ENCODE measurements around the gene NELFB. TPM values are rescaled to one million over a fixed set of nuclear protein-coding genes. Genes with fewer than 3 reads are reported as not detected.

NELFB gene
- total and polyA plus RNA-seq, 9 of the 15 experiments (the other 6 are each of a cell fraction or from before 2014, with no cell fraction given), result 0.24 to 84.0 (median 29.7) TPM

- TF ChIP-seq ZNF609 (CRISPR knock-in tag; IDR thresholded peaks at IDR 0.05; ENCODE audit: borderline replicate concordance) (peak; percentile 63; the same call in 1 of the 2 replicates), NONO (IDR thresholded peaks at IDR 0.05; ENCODE audit: low read depth in 2 of 2, low read length in 1 of 2) (peak in 1 of 2 experiments; percentile 92; a peak in 2 of 4 replicates), RNF2 (IDR thresholded peaks at IDR 0.05) (peak; percentile 87), OTX1 (CRISPR knock-in tag; IDR thresholded peaks at IDR 0.05) (peak; percentile 82; the same call in 1 of the 2 replicates), POLR2H (tag; IDR thresholded peaks at IDR 0.05; ENCODE audit: low read depth) (peak; percentile 99), CHD1 (IDR thresholded peaks at IDR 0.05; ENCODE audit: low read length) (peak; percentile 89), ZNF561 (CRISPR knock-in tag; conservative IDR thresholded peaks at IDR 0.05) (no peak), GATAD2B (IDR thresholded peaks at IDR 0.05; ENCODE audit: borderline replicate concordance) (no peak), MNT (conservative IDR thresholded peaks at IDR 0.05) (no peak), CSDE1 (IDR thresholded peaks at IDR 0.05) (no peak), RAD51 (IDR thresholded peaks at IDR 0.05; ENCODE audit: borderline replicate concordance, low read depth) (no peak), ZNF134 (CRISPR knock-in tag; conservative IDR thresholded peaks at IDR 0.05) (no peak), IFI16 (CRISPR knock-in tag; IDR thresholded peaks at IDR 0.05) (no peak), HDAC2 (IDR thresholded peaks at IDR 0.05) (no peak), RBM39 (optimal IDR thresholded peaks at IDR 0.05; ENCODE audit: low read depth, low read length) (peak; percentile 95), CBFA2T3 (IDR thresholded peaks at IDR 0.05) (no peak), RBM22 (IDR thresholded peaks at IDR 0.05; ENCODE audit: low read depth, low read length, poor library complexity, severe bottlenecking) (peak; percentile 94), CREB3L1 (IDR thresholded peaks at IDR 0.05; ENCODE audit: borderline replicate concordance, low read depth) (no peak), ZNF764 (CRISPR knock-in tag; IDR thresholded peaks at IDR 0.05; ENCODE audit: low read depth) (no peak)
Observed at GRCh38 chr9:137240841-137241489, 14.2 kb upstream of the NELFB start, which contains the start of gene TUBB4B (continued).
